HG03025 (cell line): Measurements from ENCODE around the gene MFRP.
"Not testable (repeated sequence)": the region's sequence is repeated elsewhere in the genome, so short reads cannot be mapped to it uniquely, and the experiment has no call there.

Source experiments
- ATAC-seq: cut with Tn5 transposase; IDR thresholded peaks from one replicate; pipeline ENCODE4 v1.9.1; 2021; ENCODE audit warnings: mild to moderate bottlenecking, moderate library complexity; ENCODE audit not compliant: unreplicated experiment, low FRiP score

MFRP gene

DNA sequence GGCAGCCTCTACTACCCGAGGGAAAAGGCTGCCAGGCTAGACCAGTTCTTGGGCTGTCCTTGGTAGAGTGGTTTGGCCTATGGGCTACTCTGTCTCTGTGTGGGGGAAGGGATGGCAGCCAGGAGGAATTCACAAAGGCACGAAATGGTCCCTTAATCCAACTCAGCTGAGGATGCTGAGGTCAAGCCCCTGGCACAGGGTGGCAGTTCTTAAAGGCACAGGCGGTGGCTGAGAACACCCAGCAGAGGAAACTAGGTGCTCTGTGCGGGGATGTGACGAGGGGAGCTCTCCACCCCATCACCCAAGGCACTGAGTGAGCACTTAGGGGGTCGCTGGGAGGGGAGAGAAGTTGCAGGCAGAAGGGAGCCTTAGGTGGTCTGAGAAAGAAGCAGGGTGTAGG lies at the start of gene MFRP:
Gene MFRP (minus strand): TSS at position 101 of the 400 bp plus-strand sequence. CDS start 192 bp downstream, outside the sequence.
- ATAC-seq = no peak

DNA sequence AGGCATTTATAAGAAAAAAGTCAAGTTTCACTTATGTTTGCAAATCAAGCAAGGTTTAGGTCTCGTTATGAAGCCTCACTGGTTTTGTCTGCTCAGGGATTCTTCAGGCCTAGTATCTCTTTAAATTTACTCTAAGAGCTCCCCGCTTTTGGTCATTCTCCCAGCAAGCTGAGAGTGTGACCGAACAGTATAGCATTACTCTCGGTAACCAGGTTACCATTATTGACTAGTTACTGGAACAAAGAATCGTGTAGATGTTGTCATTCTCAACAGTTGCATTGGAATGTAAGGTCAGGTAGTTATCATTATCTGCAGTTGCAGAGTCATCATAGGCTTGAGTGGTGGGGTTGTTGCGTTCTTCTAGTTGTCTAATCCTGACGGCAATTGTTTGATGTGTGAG lies 44.8 kb upstream of the MFRP start:
- no peak for ATAC-seq

DNA sequence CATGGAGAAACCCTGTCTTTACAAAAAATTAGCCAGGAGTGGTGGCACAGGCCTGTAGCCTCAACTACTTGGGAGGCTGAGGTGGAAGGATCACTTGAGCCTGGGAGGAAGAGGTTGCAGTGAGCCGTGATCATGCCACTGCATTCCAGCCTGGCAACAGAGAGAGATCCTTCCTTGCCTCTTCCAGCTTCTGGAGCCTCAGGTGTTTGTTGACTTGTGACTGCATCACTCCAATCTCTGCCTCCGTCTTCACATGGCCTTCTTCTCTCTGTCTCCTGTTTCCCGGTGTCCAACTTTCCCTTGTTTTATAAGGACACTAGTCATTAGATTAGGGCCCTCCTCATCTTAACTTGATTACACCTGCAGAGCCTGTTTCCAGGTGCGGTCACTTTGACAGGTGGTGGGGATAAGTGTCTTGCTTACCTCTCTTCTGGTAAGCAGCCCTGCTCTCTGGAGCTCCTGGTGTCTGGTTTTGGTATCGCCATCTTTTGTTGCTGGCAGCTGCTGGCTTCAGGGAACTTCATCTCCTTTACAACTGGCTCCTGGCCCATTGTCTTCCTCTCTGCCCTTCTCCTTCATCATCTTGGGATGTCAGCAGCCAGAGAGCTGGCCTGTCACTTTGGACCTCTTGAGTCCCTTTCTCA lies 43.2 kb upstream of the MFRP start:
- ATAC-seq = no peak

DNA sequence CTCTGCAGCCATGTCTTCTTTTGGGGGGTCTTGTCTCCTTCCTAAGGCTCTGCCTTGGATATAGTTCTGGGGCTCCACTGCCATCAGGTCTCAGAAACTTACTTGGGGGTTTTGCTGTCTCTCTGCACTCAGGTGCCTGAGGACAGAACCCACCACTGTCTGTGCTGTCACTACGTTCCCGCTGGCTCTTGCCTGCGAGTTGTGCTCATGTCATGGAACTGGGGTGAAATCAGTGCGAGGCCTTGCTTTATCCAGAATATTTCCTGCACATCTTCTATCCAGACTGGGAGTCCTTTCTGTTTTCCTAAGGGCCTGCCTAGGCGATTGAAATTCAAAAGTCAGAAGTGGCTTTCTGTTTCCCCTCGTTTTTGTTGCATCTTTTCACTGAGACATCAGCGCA lies 41.6 kb upstream of the MFRP start:
- ATAC-seq = no peak

DNA sequence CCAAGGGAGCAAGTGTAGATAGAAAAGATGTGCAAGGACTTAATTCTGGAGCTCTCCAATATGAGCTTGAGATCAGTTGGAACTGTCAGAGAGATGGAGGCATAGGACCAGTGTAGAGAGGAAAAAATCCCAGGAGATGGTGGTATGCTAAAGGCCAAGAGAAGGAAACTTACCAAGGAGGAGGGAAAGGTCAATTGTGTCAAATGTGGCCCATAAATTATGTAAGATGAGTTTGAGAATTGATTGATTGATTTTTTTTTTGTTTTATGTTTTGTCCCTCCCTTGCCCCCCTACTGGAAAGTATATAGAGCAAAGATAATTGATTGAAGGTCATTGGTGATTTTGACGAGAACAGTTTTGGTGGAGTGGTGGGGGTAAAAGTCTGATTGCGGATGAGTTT lies 37.8 kb upstream of the MFRP start:
- no peak for ATAC-seq

DNA sequence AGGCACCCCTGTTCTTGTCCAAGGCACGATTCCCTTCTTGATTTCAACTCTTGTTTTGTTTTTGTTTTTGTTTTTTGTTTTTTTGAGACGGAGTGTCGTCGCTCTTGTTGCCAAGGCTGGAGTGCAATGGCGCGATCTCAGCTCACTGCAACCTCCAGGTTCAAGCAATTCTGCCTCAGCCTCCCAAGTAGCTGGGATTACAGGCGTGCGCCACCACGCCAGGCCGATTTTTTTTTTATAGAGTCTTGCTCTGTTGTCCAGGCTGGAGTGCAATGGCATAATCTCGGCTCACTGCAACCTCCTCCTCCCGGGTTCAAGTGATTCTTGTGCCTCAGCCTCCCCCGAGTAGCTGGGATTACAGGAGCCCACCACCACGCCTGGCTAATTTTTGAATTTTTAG lies 36.0 kb upstream of the MFRP start:
- ATAC-seq = not testable (repeated sequence)

DNA sequence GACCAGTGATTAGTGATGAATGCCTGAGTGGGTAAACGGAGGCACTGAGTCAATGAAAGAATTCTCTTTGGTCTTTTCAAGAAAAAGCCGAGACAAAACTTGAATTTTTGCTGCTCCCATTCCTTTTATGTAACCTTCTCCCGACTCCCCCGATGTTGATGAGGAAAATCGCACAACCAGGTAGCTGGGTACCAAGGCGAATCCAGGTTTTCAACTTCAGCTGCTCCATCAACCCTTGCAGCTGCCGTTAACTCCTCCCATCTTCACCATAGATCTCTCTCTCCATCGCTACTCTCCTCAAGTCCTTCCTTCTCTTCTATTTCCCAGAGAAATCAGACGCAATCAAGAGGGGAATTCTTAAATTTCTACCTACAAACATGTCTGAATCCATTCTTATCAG lies 35.6 kb upstream of the MFRP start:
- ATAC-seq = no peak

DNA sequence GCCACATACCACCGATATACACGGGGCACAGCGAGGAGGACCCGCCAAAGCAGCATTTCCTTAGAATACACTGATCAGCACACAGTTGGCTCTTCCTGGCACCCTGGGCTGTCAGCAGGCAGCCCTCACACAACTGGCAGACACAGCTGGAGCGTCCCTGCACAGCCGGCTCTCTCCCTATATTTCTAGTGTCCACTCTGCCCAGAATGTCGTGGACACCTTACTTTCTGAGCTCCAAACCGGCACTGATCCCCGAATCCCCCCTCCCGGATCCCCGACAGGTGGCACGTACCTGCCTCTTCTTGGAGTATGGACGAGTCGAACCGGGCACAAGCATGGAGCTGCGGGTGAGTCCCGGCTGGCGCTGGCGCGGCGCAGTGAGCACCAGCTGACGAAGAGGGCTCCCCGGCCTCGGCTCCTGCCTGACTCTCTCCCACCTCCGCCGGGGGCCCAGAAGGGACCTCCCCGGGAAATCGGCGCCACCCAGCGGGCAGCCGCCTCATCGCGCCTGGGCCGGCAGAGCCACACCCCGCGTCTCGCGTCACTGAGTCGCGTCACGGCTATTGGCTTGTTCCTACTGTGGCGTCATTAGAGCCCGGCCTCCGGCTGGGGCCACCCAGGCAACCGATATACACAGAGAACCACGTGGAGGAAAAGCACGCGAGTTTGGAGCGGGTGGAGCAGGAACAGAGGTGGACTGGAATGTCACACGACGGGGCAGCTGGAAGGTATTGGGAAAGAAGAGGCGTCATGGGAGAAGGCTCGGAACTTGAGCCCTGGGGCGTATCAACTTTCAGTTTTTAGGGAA lies 34.9 kb upstream of the MFRP start, which contains the start of gene USP2:
Gene USP2 (minus strand): TSS at position 510 of the 808 bp plus-strand sequence. CDS start 8,210 bp downstream, outside the sequence.
- peak; percentile 96 for ATAC-seq

DNA sequence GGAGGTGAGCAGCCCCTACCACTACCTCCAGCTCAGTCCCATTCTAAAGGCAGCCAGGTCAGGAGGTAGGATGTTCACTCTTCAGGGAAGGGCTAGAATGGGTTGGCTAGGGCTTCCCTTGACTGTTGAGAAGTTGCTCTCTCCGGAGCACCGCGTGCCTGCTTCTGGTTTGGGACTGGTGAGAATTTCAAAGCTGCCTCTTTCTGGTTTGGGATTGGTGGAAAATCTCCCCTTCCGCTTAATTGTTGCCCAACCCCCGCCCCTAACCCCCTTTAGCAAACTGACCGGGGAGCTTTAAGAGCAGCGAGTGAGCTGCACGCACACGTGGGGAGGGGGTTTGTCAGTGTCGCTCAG lies 34.3 kb upstream of the MFRP start:
- no peak for ATAC-seq

DNA sequence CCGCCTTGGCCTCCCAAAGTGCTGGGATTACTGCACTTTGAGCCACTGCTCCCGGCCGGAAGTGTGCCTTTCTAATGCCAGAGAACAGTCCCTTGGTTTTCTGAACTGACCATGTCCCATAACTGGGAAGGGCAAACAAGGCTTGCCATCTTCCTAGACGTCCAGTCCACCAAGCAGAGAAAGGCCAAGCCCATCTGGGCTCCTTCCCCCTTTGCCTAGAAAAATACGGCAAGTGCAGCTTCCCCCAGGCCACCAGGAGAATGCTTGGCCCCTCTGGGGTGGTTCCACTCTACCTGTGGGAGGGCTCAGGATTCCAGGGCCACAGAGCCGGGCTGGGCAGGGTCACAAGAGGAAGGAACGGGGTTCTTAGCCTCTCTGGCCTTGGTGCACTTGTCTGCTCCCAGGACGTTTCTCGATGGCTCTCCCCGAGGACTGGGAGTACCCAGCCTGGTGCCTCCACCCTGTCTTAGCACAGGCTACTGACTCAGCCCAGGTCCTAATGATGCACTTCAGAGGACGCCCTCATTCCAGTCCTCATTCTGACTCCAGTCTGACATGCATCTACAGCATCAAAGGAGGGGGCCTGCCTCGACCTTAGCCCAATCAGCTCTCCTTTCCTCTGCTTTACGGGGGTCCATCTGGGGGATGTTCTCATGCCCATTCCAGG lies 33.8 kb upstream of the MFRP start:
- ATAC-seq = no peak

DNA sequence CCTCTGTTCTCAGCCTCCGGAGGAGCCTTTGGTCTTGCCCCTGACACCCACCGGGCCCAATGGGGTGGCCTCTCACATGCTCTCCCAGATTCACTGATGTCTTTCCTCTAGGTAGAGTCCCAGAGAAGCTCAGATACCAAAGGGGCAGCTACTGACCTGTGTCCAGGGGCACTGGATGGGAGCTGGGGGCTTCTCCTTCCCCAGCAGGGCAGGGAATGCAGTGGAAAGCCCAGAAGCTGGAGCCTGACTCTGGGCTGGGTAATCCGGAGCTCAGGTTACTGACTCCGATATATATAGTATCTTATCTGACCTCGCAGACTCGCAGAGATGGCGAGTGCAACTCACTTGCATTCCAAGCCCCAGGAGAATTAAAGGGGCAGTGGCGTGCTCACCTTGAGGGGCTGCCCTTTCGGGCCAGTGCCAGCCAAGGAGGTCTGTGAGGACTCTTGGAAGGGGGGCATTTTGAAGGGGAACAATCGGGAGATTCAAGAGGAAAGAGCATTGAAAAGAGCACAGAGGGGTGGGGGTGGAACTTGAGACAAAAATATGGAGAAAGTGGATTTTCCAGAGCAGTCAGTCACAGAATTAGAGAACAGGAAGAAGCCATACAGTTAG lies 32.5 kb upstream of the MFRP start:
- ATAC-seq = no peak

DNA sequence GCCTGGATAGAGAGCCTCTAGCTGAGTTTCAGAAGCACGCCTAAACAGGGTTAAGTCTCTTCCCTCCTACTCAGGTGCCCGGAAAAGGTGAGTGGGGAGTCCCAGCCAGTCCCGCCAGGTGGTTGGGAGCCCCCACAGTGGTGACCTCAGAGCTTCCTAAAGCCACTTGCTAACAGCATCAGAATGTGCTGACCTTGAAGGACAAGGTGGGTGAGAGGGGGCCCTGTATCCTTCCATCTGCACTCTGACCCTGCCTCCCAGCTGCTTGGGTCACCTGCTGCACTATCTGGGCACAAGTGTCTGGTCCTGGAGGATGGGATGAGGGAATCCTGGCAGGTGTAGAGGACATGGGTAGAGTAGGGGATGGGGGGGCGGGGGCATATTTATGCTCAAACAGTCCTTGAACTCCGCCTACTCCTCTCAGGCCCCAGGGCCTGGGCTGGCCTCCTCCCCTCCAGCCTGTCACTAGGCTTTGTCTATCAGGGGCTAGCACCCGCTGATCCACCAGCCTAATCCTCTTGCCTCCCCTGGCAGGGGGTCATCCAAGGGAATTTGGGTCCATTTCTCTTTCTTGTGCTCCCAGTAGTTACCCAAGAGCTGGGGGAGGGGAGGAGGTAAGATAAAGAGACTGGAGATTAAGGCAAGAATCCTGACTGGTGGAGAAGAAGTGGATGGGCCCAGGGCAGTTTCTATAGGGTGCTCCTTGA lies 31.6 kb upstream of the MFRP start:
- ATAC-seq = no peak

DNA sequence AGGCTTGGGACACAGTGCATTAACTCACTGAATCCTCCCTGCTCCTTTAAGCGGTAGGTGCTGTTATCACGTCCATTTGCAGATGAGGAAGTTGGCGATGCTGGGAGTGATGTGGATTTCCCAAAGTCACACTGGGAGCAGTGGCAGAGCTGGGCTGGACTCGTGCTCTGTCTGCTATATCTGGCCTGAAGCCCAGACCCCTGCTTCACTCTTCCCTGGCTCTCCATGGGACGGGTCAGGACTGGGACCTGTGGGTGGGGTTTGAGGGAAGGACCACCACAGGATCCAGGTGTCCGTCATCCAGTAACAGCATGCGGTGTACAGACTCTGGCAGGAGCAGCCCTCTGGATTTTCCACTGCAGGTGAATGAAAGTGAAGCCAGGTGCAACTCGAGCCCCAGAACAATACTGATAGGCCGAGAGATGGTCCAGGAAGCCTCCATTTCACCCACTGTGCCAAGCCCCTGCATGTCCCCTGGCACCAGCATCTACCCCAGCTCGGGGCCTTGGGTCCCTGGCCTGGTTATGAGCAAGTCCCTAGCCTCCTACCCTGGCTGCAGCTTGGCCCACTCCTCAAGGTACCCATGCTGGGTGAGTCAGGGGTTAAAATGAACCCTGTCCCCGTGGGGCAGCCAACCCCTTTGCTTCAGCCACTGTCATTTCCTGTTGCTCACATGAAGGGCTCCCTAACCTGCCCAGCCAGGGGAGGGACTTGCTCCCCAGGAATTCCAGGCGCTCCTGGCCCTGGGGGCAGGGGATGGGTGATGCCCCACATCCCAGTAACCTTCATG lies 30.8 kb upstream of the MFRP start:
- no peak for ATAC-seq

DNA sequence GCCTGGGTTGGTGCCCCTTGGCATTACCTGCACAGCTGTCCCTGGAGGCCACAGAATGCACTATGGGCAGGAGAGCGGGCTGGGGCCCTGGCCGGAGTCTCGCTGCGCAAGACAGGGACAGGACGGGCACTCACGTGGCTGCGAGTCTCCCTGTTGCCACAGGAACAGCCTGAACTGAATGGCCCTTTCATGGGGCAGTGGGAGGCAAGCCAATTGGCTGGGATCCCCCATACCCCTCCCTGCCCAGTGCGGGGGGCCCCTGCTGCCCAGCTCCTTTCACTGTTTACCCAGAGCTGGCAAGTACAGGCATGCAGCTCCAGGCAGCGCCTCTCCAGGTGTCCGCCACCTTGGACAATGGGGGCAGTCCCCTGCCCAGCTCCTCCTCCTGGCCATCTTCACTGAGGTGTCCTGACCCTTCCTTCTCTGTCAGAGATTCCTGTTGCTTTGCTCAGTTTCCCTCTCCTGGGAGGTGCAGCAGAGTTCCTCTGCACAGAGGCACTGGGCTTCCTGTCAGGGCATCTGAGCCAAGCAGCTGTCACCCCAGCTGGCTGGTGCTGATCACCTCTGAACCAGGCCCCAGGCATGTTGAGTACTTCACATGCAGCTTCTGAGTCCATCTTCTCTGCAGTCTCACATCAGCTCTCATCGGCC lies 29.8 kb upstream of the MFRP start:
- ATAC-seq = no peak

DNA sequence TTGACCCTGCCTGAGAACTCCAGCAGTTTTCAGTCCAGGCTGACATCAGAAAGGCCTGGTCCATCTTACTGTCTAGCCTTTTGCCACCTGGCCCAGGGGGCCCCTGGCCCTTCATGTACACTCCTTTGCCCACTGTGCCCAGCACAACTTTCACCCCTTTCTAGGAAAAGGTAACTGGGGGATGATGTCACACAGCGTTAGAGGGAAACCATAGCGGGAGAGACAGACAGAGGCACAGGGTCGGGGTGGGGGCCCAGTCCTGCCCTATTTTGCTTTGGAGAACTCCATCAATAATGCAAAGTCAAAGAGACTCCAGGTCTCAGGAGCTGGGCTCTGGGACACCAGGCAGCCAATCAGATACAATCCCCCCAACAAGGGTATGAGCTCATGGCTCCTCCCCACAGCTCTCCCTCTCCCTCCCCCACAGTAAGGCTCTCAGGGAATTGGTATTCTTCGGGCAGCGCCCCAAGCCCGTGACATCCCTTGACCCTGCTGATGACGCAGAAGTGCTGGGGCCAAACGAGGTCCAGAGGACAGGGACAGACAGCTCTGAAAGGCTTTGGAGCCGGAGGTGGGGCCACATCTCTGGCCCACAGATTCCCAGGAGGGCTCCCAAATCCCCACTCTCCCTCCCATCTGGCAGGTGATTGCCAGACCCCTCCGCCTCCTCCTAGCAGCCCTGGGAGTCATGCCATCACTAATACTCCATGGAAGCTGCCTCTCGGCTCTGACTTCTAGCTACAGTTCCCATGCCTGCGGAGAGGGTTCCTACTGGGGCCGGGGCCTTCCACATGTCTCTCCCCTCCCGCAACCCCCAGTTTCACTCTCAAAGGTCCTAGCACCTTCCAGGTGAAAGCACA lies 29.1 kb upstream of the MFRP start:
- no peak for ATAC-seq

DNA sequence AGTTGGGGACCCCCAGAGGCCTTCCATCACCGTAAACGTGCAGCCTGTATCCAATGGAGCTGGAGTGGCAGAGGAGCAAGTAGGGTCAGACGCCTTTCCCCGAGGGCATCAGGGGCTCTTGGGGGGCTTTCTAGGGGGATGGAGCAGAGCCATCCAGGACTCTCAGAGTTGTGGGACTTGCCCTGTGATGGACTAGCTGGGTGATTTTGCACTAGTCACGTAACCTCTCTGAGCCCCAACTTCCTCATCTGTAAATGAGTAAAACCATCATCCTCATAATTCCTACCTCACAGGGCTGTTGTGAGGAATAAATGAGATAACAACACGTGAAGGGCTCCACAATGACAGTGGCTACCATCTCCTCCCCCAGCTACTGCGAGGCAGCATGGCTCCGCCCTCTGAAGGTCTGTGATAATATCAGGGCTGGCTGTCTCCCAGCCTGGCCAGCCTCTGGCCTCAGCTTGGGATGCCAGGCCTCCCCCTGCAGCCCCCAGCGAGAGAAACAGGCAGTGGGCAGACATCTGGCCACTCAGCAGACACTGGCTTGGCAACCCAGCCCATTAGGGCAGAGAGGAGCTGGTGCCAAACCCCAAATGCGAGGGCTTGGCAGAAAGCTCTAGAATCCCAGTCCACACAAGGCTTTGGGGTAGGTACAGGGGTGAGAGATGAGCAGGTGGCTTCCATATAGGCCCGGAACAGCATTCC lies 28.3 kb upstream of the MFRP start:
- no peak for ATAC-seq

DNA sequence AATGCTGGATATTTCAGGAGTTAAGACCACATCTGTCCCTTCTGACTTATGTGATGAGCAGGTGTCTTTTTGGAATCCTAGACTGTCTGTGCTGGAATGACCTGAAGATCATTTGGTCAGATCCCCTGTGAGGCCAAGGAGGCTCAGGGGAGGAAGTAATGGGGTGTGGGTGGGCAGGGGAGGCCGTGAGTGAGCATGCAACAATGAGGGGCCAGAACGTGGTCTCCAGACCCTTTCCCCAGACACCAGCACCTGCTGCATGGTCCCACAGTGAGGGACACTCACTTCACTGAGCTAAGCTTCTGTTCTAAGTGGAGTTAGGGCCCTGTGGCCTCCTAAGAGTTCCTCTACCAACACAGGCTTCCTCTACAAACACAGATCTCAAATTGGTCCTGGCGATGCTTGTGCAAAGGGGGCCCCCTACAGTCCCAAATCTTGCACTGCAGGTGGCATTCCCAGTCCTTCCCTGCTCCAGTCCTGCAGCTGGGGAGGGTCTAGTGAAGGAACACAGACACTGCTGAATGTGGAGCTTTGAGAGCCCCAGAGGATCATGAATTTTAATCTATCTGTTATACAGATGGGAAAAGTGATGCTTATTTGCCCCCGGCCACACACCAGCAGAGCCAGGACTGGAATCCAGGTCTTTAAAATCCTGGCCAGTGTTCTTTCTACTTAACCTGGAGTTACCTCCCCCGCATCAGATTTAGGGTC lies 27.6 kb upstream of the MFRP start:
- ATAC-seq = no peak
